Adipocyte (in vitro differentiated cells): Measurements from ENCODE around the gene MAP1LC3B.
A peak's percentile ranks its signal among the peaks of the same experiment; 100 is the strongest.

ENCODE experiments used
- DNase-seq: peaks from one replicate; pipeline ENCODE4 v3.0.0-alpha.2; 2015; ENCODE audit warnings: low read depth
- H3K27me3 ChIP-seq: replicated peaks from 2 replicates; pipeline ENCODE4 v1.7.0; 2013; ENCODE audit warnings: mild to moderate bottlenecking, low read length, moderate library complexity; ENCODE audit not compliant: control insufficient read depth, insufficient read depth
- H3K36me3 ChIP-seq: 2 replicates; pipeline ENCODE4 v1.7.0; 2013; ENCODE audit warnings: low read length, mild to moderate bottlenecking, moderate library complexity; ENCODE audit not compliant: control insufficient read depth, insufficient read depth, severe bottlenecking
- H3K4me1 ChIP-seq: 2 replicates; pipeline ENCODE4 v1.7.0; 2013; ENCODE audit warnings: mild to moderate bottlenecking, low read length, moderate library complexity; ENCODE audit not compliant: control insufficient read depth, insufficient read depth
- H3K4me3 ChIP-seq: 2 replicates; pipeline ENCODE4 v1.7.0; 2013; ENCODE audit warnings: mild to moderate bottlenecking, low read length, moderate library complexity
- H3K9ac ChIP-seq: 2 replicates; pipeline ENCODE4 v1.7.0; 2013; ENCODE audit warnings: mild to moderate bottlenecking, low read length, moderate library complexity
- H3K9me3 ChIP-seq: 2 replicates; pipeline ENCODE4 v1.7.0; 2013; ENCODE audit warnings: mild to moderate bottlenecking, low read length, moderate library complexity; ENCODE audit not compliant: control insufficient read depth

The MAP1LC3B gene

DNA sequence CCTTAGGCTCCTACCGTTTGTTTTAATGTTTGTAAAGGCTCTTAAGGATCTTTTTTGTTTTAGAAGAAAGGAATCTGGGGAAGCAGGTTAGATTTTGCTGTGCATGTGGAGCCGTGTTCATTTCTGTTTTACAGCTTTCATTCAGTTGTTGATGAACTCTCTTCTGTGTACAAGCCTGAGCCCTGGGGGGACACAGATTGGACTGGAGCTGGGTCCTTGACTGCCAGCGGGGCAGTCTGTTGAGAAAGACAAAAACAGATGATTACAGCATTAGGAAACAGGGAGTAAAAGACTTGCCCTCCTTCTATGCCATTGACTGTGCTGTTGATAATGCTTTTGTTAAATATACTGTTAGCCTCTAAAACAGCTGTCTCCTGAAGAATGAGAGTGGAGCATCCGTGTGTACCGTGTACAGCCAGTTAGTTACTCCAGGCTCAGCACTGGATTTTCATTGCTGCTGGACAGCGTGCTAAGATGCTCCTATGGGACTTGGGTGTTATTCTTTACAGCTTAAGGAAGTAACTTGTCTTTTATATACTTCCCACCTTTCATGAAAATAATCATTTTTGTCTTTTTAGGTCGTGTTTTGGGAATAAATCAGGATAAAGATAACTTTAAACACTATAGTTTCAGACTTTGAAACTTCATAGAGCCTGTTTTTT, 3.2 kb downstream of the MAP1LC3B start:
- no peak overlapping the region for H3K4me3 ChIP-seq
- H3K4me1 ChIP-seq = peaks cover 28% of the 10 kb centered on the region
- DNase-seq = peak; percentile 14

GRCh38 chr16:87404764-87405625, 12.9 kb downstream of the MAP1LC3B start:
- Histone ChIP-seq H3K27me3 (no peaks in the 10 kb centered on the region), H3K9ac (no peak overlapping the region), H3K36me3 (peaks cover 94% of the 10 kb centered on the region), H3K9me3 (no peaks in the 10 kb centered on the region), H3K4me1 (no peaks in the 10 kb centered on the region), H3K4me3 (no peak overlapping the region)
- DNase-seq = peak; percentile 17

More for the DNA sequence above, 3.2 kb downstream of the MAP1LC3B start:
- Histone ChIP-seq H3K27me3 (no peaks in the 10 kb centered on the region), H3K36me3 (peaks cover 13% of the 10 kb centered on the region), H3K9me3 (no peaks in the 10 kb centered on the region), H3K9ac (peak overlapping the region; percentile 16)

- no peak for DNase-seq
Measured at GRCh38 chr16:87406495-87407088, 14.5 kb downstream of the MAP1LC3B start.

DNA sequence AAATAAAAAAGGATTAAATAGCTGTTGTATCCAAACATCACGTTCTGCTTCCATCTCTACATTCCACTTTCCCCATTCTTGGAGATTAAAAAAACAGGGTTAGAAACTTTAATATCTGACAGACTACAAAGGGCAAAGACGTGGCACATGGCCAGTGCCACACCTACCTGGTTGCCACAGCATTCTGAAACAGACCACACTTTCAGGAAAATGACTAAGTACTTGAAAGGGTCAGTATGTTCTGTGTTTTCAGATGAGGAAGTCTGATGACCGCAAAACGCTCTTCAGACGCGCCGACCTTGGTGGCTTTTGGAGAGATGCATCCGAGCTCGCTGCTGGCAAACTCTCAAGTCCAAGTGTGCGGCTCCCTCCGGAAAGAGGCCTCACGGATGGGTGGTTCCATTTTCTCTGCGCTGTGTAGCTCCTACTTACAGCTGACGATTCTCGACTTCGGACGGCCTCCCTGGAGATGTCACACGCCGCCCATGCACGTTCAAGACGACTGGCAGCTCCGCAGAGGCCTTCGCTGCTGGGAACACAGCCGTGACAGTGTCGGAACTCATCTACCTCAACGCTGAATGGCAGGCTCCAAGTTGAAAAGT, 15.5 kb downstream of the MAP1LC3B start:
- no peak for DNase-seq
- Histone ChIP-seq H3K4me1 (no peaks in the 10 kb centered on the region), H3K36me3 (peaks cover 99% of the 10 kb centered on the region), H3K9me3 (no peaks in the 10 kb centered on the region), H3K4me3 (no peak overlapping the region), H3K9ac (no peak overlapping the region), H3K27me3 (no peaks in the 10 kb centered on the region)

More at GRCh38 chr16:87406495-87407088, 14.5 kb downstream of the MAP1LC3B start:
- Histone ChIP-seq H3K4me1 (no peaks in the 10 kb centered on the region), H3K27me3 (no peaks in the 10 kb centered on the region), H3K4me3 (no peak overlapping the region), H3K9ac (no peak overlapping the region), H3K36me3 (peaks cover 97% of the 10 kb centered on the region), H3K9me3 (no peaks in the 10 kb centered on the region)

DNA sequence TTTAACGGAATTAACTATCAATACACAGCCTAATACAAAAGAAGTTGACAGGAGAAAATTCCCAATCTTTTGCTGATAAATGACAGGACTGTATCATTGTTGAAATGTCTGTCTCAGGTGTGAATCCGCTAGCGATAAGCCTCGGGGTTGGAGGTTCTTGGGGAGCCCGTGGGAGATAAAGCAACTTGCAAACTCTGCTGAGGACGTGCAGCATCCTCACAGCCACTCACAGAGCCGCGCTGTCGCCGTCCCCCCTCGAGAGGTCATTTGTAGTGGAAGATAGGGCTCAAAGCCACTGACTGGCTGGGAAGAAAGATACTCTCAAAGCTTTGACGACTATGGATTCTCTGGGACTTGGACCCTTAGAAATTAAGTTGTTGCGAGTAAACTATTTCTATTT, 17.0 kb downstream of the MAP1LC3B start:
- Histone ChIP-seq H3K9ac (no peak overlapping the region), H3K4me1 (no peaks in the 10 kb centered on the region), H3K4me3 (no peak overlapping the region), H3K27me3 (no peaks in the 10 kb centered on the region), H3K9me3 (no peaks in the 10 kb centered on the region), H3K36me3 (peaks cover 97% of the 10 kb centered on the region)
- DNase-seq = no peak

DNA sequence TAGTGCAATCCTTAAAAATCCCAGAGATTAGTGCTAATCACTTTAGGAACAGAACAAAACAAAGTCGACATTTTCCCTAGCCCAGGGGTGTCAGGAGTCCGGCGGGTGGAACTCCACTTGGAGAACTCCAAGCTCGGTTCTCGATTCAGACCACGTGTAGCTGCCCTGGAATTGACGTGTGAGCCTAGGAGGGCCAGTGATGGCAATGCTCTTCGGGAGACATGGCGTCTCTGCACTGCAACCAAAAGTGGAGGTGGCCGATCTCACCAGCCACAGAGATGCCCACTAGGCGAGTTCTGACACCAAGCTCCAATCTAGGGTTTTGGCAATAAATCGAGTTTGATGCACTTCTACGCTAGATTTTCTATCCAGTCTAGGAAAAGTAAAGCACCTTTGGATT, 17.6 kb downstream of the MAP1LC3B start:
- no peak for DNase-seq
- no peaks in the 10 kb centered on the region for H3K9me3 ChIP-seq
- H3K4me3 ChIP-seq = no peak overlapping the region
- no peak overlapping the region for H3K9ac ChIP-seq
- H3K36me3 ChIP-seq = peaks cover 97% of the 10 kb centered on the region
- no peaks in the 10 kb centered on the region for H3K27me3 ChIP-seq
- H3K4me1 ChIP-seq = no peaks in the 10 kb centered on the region

DNA sequence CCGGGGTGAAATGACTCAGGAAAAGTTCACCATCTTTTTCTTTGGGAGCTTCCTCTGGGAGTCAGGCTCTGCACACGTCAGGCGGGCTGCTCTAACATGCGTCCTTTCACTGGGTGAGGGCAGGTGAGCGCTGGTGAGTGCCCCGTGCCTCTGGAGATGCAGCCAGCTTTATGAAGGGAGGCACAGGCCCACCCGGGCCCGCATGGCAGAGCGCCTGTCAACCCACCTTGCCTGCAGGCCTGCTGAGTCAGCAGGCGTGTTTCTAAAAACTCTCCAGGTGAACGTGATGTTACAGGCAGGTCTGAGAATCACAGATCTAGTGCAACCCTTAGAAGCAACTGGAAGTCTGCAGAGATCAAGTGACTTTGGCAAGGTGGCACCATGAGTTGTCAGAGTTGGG, 18.4 kb downstream of the MAP1LC3B start:
- DNase-seq = no peak
- H3K9ac ChIP-seq = no peak overlapping the region
- no peaks in the 10 kb centered on the region for H3K27me3 ChIP-seq
- H3K4me1 ChIP-seq = no peaks in the 10 kb centered on the region
- peaks cover 95% of the 10 kb centered on the region for H3K36me3 ChIP-seq
- no peaks in the 10 kb centered on the region for H3K9me3 ChIP-seq
- no peak overlapping the region for H3K4me3 ChIP-seq

DNA sequence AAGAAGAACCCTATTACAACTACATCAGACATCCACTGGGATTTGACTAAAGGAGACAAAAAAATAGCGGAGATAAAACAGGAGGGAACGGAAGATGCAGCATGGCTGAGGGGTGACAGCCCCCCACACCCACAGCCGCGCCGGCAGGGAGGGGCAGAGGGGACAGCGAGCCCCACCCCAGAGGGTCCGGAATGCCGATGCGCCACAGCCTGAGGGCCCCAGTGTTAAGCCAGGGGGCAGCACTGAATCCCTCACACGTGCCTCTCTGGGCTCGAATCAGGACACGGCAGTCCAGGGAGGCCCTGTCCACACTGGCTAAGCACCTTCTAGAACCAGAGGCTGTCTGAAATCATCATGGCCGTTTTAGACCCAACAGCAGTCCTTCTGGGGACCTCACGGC, 18.8 kb downstream of the MAP1LC3B start:
- Histone ChIP-seq H3K9ac (no peak overlapping the region), H3K4me1 (no peaks in the 10 kb centered on the region), H3K36me3 (peaks cover 92% of the 10 kb centered on the region), H3K27me3 (no peaks in the 10 kb centered on the region), H3K9me3 (no peaks in the 10 kb centered on the region), H3K4me3 (no peak overlapping the region)
- no peak for DNase-seq

DNA sequence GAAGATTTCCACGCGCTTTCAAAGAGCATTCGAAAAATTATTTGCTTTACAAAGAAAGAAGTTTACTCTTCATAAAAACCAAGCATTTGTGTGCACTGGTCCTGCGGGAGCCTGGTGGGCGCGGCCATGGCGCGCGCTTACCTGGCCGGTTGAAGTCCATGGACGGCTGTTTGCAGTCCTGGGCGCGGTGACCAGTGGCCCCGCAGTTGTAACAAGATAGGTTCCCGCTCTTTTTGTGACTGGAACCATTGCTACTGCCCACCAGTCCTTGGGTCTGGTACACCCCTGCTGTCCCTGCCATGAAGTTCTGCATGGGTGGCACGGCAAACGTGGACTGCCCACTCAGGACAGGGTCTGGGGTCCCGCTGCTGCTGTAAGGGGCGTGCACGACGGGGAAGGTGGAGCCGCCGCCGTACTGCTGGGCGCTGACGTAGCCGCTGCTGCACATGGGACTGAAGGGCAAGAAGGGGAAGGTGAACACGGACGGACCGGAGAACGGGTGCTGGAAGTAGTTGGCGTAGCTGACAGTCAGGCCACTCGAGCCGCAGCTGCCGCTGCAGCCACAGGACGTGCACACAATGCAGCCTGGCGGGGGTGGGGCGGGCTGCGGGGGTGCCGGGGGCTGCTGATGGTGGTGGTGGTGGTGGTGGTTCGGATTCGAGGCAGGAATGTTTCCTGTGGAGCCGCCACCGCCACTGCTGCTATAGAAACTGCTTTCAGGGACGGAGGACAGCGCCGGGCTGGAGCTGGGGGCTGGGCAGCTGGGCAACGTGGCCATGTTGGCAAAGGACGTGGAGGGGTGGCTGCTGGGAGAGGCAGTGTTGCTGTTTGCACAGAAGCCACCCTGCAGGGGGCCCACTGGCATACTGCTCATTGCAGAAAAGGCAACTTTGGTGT, 19.5 kb downstream of the MAP1LC3B start:
- Histone ChIP-seq H3K4me3 (no peak overlapping the region), H3K4me1 (no peaks in the 10 kb centered on the region), H3K36me3 (peaks cover 92% of the 10 kb centered on the region), H3K9ac (no peak overlapping the region), H3K9me3 (no peaks in the 10 kb centered on the region), H3K27me3 (no peaks in the 10 kb centered on the region)
- DNase-seq = no peak

GRCh38 chr16:87412371-87412995, 20.3 kb downstream of the MAP1LC3B start:
- Histone ChIP-seq H3K9me3 (no peaks in the 10 kb centered on the region), H3K9ac (no peak overlapping the region), H3K27me3 (no peaks in the 10 kb centered on the region), H3K36me3 (peaks cover 91% of the 10 kb centered on the region), H3K4me1 (no peaks in the 10 kb centered on the region), H3K4me3 (no peak overlapping the region)
- DNase-seq = no peak
